T follicular helper cell (primary cell): ENCODE results near the gene MLLT6.
"Not testable (repeated sequence)": the region's sequence is repeated elsewhere in the genome, so short reads cannot be mapped to it uniquely, and the experiment has no call there.

Source experiments
- DNase-seq: peaks from one replicate; pipeline ENCODE4 v3.0.0-alpha.2; 2020; ENCODE audit warnings: low read depth

Gene MLLT6

DNA sequence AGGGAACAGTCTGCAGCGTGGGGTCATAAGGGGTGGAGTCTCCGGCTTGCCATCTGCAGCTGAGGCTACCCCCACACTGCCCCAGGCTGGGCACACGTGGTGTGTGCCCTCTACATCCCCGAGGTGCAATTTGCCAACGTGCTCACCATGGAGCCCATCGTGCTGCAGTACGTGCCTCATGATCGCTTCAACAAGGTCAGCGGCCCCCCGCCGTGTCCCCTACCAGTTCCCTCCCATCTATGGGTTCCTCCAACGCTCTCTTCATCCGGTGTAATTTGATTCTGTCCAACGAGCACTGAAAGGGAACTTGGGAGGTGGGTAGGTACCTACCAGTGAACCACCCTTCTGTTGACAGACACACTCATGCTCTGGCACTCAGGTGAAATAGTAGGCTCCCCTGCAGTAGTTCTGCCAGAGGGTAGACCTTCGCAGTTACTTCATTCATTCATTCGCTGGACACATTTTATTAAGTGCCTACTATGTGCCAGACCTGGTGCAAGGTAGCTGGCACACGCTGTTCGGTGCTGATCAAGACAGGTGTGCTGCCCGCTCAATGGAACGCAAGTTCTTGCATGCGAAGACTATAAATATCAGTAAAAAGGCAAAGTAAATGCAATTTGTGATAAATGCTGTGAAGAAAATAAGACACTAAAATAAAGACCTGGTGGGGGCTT is 2.7 kb downstream of the MLLT6 start:
- DNase-seq, result no peak

- no peak for DNase-seq
Measured at GRCh38 chr17:38709104-38709820, 4.2 kb downstream of the MLLT6 start.

- DNase-seq, result no peak
Measured at GRCh38 chr17:38709864-38710603, 5.0 kb downstream of the MLLT6 start.

- no peak for DNase-seq
Measured at GRCh38 chr17:38710604-38710962, 5.5 kb downstream of the MLLT6 start.

DNA sequence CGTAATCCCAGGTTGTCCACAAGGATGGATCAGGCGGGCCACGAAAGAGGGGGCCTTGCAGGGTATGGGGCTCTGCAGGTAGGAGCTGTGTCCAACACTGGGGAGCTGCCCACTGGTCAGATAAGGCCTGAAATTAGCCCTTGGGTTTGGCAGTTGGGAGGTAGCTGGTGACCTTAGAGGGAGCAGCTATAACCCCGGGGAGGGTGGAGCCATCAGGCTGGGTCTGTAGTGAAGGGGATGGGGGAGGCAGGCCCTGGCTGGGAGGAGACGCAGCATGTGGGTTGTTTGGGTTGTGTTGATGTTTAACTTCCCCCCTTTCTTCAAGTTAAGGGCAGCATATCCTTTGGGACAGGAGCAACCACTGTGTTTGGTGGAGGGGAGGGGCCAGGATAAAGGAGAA is 5.9 kb downstream of the MLLT6 start:
- DNase-seq, result no peak

- no peak for DNase-seq
Measured at GRCh38 chr17:38711792-38712571, 6.9 kb downstream of the MLLT6 start.

- no peak for DNase-seq
Measured at GRCh38 chr17:38712593-38712992, 7.5 kb downstream of the MLLT6 start.

GRCh38 chr17:38713456-38714075 is 8.5 kb downstream of the MLLT6 start:
- no peak for DNase-seq

DNA sequence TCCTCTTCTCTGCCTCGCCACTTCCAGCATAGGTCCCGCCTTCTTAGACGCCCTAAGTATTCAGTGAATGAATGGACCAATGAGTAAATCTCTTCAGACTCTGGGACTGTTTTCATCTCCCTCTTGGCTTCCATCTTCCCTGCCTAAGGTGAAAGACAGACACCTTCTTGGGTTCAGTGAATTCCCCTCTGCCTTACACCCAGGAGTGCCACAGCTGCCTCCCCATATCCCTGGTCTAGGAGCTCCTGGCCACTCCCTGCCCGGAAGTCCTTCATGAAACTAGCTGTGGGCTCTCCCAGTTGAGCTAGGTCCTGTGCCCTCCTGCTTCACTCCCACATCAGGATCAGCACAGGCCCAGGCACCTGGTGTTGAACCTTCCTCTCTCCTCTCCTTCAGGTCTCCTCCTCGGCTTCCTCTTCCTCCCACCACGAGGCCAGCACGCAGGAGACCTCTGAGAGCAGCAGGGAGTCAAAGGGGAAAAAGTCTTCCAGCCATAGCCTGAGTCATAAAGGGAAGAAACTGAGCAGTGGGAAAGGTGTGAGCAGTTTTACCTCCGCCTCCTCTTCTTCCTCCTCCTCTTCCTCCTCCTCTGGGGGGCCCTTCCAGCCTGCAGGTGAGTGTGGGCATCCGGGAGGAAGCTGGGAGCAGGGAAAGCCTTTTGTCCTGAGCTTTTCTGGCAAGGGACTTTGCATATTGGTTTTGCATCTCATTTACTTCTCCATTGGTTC is 10.3 kb downstream of the MLLT6 start:
- no peak for DNase-seq

- DNase-seq, result no peak
Measured at GRCh38 chr17:38716368-38717005, 11.4 kb downstream of the MLLT6 start.

- no peak for DNase-seq
Measured at GRCh38 chr17:38717139-38717745, 12.2 kb downstream of the MLLT6 start.

GRCh38 chr17:38719289-38719942 is 14.3 kb downstream of the MLLT6 start:
- no peak for DNase-seq

GRCh38 chr17:38719943-38720641 is 15.0 kb downstream of the MLLT6 start:
- no peak for DNase-seq

GRCh38 chr17:38720941-38721340 is 15.9 kb downstream of the MLLT6 start:
- no peak for DNase-seq

DNA sequence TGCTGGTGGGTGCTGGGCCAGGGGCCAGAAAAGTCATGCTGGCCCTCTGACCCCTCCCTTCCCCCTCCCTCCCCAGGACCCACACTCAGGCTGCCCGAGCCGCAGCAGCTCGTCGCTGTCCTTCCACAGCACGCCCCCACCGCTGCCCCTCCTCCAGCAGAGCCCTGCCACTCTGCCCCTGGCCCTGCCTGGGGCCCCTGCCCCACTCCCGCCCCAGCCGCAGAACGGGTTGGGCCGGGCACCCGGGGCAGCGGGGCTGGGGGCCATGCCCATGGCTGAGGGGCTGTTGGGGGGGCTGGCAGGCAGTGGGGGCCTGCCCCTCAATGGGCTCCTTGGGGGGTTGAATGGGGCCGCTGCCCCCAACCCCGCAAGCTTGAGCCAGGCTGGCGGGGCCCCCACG is 16.7 kb downstream of the MLLT6 start:
- DNase-seq, result no peak

DNA sequence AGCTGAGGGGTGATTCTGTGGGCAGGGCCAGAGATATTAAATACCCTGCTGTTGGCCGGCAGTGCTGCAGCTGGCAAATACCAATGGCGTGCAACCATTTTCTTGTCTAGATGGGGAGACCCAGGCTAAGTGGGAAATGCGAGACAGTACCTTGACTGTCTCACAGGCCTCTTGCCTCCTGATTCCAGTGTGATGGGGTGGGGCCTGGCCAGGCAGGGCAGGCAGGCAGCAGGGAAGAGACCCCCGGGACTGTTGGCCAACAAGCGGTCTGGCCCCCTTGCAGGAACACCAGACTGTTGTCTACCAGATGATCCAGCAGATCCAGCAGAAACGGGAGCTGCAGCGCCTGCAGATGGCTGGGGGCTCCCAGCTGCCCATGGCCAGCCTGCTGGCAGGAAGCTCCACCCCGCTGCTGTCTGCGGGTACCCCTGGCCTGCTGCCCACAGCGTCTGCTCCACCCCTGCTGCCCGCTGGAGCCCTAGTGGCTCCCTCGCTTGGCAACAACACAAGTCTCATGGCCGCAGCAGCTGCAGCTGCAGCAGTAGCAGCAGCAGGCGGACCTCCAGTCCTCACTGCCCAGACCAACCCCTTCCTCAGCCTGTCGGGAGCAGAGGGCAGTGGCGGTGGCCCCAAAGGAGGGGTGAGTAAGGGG is 19.4 kb downstream of the MLLT6 start:
- DNase-seq, result no peak

DNA sequence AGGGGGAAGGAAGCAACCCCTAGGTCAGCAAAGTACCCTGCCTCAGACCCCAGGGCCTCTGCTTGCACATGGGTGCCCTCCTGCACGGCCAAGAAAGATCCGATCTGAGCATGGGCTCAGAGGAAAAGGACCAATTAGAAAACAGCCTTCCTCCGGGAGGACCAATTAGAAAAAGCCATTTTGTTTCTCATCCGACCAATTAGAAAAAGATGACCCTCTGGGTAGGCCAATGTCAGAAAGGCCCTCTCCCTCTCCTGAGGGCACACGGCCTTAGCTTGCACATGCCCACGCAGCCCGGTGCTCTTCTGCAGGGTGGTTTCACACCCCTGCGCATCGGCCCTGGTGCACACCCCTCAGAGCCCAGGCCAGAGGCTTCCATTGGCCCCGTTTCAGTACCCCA is 20.0 kb downstream of the MLLT6 start:
- DNase-seq, result no peak

DNA sequence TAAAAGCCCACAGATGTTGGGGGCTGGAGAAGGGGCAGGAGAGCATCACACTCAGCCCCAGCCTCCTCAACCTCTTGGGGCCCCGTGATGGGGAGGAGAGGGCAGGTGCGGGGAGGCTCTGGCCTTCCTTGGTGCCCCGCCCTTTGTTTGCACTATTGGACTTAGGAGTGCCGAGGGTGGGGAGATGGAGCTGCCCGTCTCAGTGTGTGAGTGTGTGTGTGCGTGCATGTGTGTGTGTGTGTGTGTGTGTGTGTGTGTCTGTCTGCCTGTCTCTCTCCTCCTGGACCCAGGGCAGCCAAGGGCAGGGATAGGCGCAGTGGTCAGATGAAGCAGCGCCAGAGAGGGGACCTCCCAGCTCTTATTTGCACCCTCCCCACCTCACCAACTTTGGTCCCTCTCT is 21.1 kb downstream of the MLLT6 start:
- DNase-seq, result not testable (repeated sequence)

DNA sequence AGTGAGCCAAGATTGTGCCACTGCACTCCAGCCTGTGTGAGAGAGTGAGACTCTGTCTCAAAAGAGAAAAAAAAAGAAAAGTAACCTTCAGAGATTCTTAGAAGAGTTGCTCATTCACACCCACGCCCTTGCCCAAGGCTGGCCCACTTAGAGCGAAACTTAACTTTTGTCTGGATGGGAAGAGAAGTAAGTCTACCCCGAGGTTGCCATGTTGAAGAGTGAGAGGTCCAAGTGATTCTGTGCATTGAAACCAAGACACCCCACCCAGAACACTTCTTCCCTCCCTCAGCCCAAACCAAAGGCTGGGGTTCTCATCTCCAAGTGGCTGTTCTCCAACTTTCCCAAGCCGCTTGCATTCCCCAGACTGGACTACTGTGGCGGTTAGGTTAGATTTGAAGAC is 22.7 kb downstream of the MLLT6 start:
- no peak for DNase-seq
